ENCODE results near the gene DNAH6.
A peak's percentile ranks its signal among the peaks of the same experiment; 100 is the strongest.

Gene DNAH6

DNA sequence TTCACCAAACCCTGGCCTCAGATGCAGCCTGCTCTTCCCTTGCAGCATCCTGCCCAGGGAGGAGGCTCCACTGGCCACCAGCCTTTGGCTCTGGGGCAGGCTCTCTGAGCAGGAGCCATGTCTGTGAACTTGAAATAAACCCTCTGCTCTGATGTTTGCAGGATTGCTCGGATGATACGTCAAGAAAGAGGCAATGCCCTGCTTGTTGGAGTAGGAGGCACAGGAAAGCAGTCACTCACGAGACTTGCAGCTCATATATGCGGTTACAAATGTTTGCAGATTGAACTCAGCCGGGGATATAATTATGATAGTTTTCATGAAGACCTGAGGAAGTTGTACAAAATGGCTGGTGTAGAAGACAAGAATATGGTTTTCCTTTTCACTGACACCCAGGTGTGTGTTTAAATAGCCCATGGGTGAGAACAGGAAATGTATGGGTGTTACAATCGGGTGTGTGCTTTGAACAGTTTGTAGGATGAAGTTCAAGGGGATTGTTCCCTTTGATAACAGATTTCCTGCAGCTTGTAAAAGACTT lies 177.9 kb downstream of the DNAH6 start:
- DNase-seq (ENCODE audit: low read depth) = no peak

DNA sequence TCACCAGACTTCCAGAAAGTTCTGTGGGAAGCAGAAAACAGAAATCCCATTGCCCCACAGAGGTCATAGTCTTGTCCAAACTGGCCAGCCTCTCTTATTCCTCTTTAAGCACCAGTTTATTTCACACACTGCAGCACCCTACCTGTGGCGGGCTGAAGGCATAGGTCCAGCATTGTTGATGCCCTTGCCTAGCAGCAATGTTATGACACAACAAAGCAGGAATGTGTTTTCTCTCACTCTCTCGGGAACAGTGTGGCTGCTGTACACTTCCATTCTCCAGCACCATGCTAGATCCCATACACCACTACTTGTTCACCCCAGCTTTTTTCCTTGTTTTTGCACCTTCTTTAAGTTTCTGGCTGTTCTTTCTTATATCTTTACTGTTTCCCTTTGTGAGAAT lies 181.6 kb downstream of the DNAH6 start:
- no peak for DNase-seq (ENCODE audit: low read depth)

DNA sequence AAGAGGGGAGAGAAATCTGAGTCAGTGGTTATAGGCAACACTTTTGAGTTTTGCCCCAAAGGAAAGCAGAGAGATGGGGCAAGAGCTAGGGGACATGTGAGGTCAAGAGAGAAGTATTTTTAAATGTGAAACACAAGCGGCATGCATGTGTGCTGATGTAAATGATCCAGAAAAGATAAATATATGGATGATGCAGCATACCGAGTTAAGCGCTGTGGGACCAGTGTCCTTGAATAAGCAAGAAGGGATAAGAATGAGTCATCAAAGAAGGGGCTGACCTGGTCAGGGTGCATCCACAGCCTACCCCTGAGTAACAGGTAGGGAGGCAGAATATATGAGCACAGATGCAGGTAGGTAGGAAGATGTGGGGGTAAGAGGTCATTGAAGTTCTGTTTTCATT lies 183.7 kb downstream of the DNAH6 start:
- DNase-seq (ENCODE audit: low read depth) = no peak

DNA sequence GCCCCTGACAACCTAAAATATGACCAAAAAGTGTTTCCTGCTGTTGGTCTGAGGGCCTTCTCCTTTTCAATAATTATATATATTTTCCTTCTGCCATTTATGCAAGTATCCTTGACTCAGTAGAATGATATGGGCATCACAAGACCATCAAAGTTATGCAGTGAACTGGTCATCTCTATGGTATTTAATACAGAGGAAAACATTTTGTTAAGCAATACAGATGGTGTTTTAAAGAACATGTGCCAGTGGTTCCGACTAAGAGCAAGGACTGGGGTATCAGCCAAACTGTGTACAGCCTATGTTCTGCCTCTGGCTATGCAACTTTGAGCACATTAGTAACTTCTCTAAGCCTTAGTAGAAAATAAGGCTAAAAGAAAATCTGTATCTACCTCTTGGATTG lies 185.6 kb downstream of the DNAH6 start:
- DNase-seq (ENCODE audit: low read depth) = no peak

DNA sequence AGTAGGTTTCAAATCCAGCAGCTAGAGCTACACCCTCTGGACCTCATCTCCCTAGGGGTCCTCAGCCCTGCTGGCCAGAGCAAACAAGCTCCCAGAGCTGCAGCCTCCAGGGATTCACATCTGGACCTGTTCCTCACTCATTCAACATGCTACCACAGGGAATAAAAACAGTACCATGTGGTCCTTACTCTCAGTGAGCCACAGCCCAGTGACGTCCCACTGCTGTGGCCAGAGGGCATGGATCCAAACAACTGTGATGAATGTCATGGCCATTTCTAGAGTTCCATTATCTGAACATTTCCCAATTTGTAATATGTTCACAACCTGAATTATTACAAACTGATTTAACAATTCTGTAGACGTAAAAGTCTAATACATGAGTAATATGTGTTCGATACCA lies 186.6 kb downstream of the DNAH6 start:
- DNase-seq (ENCODE audit: low read depth) = no peak

DNA sequence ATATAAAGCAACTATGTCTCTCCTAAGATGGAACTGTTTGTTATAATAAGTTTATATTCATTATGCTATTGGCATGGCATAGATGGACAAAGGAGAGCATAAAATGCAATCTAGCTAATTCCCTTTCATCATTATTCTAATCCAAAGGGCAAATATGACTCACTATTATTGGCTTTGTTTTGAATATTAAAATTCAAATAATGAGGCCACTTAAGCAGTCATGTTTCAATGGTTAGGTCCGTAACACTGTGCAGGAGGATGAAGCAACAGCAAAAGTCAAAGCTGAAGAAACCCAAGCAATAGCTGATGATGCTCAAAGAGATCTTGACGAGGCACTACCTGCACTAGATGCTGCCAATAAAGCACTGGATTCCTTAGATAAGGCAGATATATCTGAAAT lies 187.5 kb downstream of the DNAH6 start:
- DNase-seq (ENCODE audit: low read depth) = no peak

DNA sequence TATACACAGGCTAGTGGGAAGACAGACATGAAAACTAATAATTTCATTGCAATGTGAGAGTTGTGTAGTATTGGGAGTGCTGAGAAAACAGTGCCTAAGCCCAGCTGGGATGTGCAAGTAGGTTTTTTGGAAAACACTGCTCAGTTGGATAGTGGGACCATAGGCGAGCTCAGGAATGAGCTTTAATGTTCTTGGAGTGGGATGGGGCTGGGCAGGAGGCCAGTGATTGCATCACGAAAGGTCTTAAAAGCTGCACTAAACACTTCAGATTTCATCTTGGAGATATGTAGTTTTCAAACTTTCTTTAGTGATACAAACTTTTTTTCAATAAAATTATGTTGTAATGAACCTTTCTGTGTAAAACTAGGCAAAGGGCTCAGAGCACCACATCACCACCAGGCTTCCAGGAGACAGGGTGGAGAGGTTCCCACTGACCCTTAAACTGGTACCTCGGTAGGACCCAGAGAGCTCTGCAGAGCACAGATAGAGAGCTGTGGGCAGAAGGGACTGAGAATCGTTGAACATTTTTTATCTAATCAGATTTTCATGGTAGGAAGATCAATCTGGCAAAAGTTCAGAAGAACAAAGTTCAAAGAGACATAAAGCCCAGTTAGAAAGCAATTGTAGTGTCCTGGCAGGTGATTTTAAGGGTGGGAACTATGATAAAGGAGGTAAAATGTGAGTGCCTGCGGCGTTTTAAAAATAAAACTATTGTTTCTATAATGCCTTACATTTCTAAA lies 188.4 kb downstream of the DNAH6 start:
- no peak for DNase-seq (ENCODE audit: low read depth)

DNA sequence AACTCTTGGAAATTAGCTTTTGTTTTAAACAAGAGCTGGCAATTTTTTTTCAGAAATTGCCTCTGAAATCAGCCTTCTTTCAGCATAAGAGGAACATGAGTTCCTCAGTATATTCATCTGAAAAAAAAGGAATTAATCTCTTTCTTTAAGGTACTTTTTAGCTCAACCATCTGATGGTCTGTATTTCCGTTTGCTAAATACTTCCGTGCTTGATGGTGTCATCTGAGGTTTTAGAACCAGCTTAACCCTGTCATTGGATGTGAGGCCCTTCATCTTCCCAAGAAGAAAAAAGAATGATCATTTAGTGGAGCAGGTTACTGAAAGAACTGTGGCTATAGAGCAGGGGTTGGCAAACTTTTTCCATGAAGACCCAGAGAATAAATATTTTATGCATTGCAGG lies 189.6 kb downstream of the DNAH6 start:
- no peak for DNase-seq (ENCODE audit: low read depth)

DNA sequence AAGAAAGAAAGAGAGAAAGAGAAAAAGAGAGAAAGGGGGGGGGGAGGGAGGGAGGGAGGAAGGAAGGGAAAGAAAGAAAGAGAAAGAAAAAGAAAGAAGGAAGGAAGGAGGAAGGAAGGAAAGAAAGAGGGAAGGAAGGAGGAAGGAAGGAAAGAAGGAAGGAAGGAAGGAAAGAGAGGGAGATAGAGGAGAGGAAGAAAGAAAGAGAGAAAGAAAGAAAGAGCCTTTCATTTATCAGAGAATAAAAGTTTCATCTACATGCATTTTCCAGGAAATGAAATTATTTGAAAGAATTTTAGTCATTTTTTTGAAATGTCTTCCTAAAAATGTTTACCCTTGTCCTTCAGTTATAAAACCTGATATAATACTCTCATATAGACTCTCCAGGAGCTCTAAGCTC lies 192.1 kb downstream of the DNAH6 start:
- DNase-seq (ENCODE audit: low read depth) = no peak

DNA sequence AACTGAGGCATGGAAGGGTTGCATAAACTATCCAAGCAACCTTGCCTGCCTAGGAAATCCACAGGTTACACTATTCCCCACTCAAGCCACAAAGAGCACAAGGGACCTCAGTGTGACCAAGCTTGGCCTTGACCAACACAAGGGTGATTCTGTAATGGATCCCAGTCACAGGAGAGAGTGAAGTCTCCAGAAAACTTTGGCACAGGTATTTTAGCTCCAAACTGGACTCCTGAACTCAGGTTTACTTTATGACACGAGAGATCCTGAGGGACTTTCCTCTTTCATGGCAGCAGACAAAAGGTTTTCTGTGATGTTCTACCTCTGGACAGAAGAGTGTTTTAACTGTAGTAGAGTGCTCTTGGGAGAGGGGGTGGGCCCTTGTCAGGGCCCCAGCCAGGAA lies 195.4 kb downstream of the DNAH6 start:
- DNase-seq (ENCODE audit: low read depth) = no peak

DNA sequence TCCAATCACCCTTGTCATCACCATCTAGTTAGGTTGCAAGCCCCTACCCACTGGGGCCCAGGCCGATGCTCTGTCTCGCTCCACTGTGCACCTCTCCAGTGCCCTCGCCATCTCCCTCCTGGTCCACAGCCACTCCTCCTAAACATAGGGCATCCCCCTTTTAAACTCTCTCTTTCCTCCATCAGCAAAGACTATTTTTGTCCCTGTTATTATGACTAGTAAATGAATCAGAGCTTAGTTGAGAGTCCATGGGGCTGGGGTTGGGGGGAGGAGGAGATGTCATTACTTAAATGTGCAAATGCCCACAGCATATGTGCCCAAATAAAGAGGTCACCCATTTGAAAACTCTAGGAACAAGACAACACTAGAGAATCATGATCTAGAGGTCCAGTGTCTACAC lies 197.1 kb downstream of the DNAH6 start:
- DNase-seq (ENCODE audit: low read depth) = no peak

DNA sequence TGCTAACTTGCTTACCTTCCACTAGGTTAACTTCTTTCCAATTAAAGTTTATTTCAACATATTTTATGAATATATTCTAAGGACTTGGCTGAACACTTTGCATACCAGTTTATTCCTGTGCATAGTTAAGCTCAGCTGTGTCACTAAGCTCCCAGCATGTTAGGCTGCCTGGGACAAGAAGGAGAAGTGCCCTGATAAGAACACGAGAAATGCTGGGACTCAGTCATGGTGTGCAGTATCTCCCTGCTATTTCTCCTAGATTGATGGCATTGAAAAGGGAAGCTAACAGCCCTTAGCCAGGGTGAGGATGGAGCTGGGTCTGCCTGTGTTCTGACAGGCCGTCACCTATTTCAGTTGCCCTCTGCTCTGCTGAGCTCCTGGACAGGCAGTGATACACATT lies 200.3 kb downstream of the DNAH6 start:
- DNase-seq (ENCODE audit: low read depth) = no peak

DNA sequence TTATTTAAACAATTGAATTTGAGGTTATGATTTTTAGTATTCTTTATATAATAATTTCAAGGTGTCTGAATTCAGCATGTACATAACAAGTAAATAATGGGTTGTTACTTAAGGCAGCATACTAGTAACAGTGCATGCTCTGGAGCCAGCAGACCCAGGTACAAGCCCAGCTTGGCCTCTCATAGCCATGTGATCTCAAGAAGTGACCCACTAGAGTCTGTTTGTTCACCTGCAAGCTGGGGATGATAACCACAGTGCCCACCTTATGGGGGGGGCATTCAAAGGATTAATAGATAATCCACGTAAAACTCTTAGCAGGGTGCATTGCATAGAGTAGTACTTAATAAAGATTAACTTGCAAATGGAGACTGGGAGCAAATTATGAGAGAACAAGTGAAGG lies 201.0 kb downstream of the DNAH6 start:
- DNase-seq (ENCODE audit: low read depth) = no peak

DNA sequence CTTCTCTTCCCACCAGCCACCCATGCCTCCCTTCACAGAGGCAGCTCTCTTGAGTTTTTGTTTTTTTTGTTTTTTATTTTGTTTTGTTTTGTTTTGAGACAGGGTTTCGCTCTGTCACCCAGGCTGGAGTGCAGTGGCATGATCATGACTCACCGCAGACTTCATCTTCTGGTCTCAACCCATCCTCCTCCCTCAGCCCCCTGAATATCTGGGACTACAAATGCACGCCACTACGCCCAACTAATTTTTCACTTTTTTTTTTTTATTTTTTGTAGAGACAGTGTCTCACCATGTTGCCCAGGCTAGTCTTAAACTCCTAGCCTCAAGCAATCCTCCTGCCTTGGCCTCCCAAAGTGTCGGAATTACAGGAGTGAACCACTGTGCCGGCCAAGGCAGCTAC lies 203.1 kb downstream of the DNAH6 start:
- no peak for DNase-seq (ENCODE audit: low read depth)

DNA sequence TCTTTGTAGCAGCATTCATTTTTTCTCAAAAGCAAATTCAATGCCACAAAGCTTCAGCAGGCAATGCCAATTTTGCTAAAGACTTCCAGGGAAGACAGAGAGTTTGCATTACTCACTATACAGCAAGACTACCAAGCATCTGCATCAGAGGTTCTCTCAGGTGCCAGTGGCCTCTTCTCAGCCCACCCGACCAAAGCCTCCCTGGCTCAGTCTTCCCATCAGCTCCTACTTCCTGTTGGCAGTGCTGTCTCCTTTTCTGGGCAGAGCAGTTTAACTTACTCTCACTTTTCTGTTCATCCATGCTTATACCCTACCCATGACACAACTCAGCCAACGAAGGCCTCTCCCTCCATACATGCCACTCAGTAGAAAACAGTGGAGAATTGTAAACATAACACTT lies 207.5 kb downstream of the DNAH6 start:
- DNase-seq (ENCODE audit: low read depth) = no peak

DNA sequence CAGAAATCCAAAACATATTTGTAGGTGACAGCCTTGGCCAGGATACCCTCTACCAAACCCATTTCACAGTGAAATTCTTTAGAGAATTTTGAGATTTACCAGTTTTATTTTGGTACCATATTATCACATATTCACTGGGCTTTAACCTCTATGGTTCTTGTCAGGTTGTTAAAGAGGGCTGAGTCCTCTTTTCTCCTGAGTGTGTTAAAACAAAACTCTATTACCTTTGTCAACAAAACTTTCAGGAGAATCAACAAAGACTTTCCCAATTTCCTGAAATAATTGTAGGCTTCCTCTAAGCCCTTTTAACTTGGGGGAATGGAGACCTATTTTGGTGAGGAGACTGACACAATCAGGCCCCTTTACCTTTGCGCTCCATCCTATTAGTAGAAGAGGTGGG lies 209.4 kb downstream of the DNAH6 start:
- DNase-seq (ENCODE audit: low read depth) = no peak

DNA sequence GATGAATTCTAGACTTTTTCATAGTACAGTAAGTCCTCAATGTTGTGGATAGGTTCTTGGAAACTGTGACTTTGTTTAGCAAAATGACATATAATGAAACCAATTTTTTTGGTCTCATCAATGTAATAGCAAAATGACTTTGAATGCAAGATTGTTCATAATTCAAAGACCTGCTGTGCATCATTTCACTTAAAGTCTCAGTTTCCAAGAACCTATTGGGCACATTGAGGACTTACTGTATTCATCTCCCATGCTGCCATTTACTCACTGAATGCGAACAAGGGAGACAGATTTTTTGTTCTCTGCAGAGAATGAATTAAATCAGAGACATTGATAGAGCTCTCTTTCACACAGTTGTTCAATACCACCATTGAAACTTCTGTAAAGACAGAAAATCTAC lies 211.0 kb downstream of the DNAH6 start:
- no peak for DNase-seq (ENCODE audit: low read depth)

DNA sequence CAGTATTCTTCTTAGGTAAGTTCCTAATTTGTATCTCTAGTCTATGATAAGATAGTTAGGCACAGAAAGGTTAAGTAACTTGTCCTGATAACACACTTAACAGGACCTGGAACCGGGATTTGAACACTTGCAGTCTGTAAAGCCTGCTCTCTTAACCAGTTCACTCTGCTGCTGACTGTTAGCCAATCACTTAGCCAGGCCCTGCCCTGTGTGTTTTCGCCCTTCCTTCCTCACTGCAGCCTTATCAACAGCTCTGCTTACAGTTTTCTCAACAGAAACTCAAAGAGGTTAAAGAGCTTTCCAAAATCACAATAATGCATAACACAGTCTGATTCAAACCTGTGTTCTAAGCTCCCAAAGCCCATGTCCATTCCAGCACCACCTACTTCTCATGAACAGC lies 212.9 kb downstream of the DNAH6 start:
- DNase-seq (ENCODE audit: low read depth) = no peak

DNA sequence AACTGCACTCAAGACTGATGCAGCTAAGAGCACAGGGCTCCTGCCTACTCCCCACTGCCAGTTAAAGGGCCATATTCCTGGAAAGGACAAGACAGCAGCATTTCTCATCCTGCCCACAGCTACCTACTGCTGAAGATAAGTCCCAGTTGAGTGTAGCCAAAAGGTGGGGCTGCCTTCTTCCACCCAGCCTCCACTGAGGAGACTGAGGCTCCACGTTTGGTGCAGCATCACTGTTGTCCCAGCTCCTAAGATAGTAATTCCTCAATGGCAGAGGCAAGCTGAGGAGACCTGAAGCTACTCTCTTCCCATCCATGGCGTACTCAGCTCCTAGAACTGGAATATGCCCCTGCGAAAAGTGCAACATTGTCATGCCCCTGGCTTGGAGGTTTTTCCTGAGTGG lies 214.9 kb downstream of the DNAH6 start:
- DNase-seq (ENCODE audit: low read depth) = no peak

DNA sequence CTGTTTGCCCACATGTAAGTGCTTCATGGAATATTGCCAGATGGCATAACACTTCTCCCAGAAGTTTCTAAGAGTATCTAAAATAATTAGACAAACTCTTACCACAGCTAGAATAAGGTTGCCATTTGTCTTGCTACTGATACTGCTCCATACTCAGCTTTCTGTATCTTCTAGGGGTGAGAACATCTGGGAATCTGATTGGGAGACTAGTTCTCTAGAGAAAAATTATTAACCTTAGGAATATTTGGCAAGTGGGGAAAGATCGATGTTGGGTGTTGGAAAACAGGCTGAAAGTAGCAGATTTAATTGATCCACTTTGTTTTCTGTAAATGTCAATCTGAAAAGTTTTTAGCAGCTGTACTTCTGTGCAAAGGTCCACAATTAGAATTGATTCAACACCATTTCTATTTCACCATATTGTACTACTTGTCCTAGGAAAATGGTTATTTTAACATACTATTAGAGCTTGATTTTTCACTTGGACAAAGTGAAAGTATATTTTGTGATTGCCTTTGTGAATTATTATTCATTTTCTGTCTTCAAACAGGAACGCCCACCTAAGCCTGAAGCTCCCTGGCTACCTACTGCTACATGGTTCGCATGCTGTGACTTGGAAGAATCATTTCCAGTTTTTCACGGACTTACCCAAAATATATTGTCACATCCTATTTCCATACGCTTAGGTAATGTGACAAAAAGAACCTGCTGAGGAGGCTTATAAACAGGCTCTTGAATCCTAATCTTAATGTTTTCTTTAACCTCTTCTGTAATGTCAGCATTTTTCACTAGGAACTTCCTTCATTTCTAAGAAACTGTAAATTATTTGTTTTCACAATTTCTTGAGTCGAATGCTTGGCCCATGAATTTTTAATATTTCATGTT lies 216.8 kb downstream of the DNAH6 start:
- DNase-seq (ENCODE audit: low read depth) = no peak

DNA sequence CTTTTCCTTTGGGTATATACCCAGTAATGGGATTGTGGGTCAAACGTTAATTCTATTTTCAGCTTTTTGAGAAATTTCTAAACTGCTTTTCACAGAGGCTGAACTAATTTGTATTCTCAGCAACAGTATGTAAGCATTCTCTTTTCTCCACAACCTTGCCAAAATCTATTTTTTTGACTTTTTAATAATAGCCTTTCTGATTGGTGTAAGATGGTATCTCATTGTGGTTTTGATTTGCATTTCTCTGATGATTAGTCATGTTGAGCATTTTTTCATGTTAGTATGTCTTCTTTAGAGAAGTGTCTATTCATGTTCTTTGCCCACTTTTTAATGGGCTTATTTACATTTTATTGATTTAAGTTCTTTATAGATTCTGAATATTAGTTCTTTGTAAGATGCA lies 219.1 kb downstream of the DNAH6 start:
- no peak for DNase-seq (ENCODE audit: low read depth)

DNA sequence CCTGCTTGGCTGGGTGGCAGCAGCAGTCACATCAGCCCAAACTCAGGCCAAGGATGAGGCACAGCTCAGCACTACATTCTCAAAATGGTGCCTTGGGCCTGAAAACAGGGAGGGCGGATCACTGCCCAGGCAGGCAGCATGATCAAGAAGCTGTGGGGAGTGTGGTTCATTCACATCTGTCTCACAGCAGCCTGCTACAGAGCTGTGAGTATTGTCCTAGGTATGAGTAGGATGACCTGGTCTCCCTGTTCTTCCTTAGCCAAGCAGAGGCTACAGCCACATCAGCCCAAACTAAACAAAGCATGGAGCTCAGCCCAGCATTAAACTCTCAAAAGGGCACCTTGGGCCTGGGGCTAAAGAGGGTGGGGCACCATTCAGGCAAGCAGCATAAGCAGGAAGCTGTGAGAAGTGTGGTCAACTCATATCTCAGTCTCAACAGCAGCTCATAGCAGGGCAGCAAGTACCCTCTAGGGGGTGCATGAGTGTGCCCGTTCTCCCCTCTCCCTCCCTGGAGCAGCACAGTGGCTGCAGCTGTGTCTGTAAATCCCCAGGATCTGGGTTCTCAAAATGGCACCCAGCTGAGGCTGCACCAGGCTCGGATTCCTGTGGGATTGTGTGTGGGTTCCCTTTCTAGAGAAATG lies 225.0 kb downstream of the DNAH6 start:
- peak; percentile 12 for DNase-seq (ENCODE audit: low read depth)

DNA sequence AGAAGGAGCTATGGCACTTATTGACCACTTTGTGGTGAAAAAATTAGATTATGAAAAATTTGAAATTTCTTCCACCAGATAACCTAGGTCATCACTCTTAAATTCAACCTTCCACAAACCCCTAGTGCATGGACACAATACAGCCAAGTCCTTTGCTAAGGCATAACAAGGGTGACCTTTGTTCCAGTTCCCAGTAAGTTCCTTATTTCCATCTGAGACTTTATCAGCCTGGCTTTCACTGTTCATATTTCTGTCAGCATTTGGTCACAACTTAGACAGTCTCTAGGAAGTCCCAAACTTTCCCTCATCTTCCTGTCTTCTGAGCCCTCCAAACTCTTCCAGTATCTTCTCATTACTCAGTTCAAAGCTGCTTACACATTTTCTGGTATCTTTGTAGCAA lies 232.0 kb downstream of the DNAH6 start:
- DNase-seq (ENCODE audit: low read depth) = no peak

Measured in activated gamma-delta T cell treated with anti-CD3 and anti-CD28 coated beads, Interleukin-2, amount 50 U/mL, for 16 hours (primary cell).